Esophagus squamous epithelium (tissue), 4 donors: ENCODE results near the gene EVL.

Experiments
- POLR2A ChIP-seq, 4 donors: fragments of 450-650 bp; IDR thresholded peaks; one replicate each; pipeline ENCODE4 v1.6.1; 2017; ENCODE audit warnings: antibody characterized with exemption in 4 of 4, mild to moderate bottlenecking in 4 of 4, moderate library complexity in 3 of 4
- TF ChIP-seq, protein P1 (sequence below), 6 experiments: fragments of 450-650 bp in 4 of 6; fragments of 200-600 bp in 2 of 6; sonication (generic) in 2 of 6; IDR thresholded peaks; one replicate each; pipeline ENCODE4 v1.5.1; 2016 to 2019; ENCODE audit warnings: antibody characterized with exemption in 6 of 6, mild to moderate bottlenecking in 4 of 6, moderate library complexity in 4 of 6

DNA sequence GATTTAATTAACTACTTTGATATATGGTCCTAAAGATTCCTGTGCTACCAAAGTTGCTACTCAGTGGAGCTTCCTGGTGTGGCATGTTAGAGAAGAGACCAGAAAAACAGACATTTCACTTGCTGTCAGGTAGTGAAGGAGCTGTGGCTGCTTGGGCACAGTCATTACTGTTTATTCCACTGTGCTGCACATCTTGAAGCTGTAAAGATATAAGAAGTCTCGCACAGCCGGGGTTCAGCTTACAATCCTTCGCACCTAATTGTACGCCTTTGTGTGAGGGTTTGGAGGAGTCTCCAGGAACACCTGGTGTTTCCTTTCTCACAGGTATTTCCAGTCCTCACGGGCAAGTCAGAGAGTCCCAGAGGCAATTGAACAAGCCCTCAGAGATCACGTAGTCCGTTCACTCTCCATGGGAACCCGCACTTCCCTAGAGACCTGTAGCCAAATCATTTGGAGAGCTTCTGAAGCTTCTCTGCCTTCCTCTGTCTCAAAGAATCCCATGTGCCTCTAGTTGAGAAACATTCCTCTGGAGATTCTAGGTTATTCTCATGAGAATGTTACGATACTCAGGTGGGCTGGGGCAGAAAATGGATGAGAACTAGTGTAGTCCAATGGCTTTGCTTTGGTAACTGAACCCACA lies 4.1 kb downstream of the EVL start:
- no peak for TF ChIP-seq POLR2A (IDR thresholded peaks at IDR 0.05)
- TF ChIP-seq, protein P1, sequence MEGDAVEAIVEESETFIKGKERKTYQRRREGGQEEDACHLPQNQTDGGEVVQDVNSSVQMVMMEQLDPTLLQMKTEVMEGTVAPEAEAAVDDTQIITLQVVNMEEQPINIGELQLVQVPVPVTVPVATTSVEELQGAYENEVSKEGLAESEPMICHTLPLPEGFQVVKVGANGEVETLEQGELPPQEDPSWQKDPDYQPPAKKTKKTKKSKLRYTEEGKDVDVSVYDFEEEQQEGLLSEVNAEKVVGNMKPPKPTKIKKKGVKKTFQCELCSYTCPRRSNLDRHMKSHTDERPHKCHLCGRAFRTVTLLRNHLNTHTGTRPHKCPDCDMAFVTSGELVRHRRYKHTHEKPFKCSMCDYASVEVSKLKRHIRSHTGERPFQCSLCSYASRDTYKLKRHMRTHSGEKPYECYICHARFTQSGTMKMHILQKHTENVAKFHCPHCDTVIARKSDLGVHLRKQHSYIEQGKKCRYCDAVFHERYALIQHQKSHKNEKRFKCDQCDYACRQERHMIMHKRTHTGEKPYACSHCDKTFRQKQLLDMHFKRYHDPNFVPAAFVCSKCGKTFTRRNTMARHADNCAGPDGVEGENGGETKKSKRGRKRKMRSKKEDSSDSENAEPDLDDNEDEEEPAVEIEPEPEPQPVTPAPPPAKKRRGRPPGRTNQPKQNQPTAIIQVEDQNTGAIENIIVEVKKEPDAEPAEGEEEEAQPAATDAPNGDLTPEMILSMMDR (IDR thresholded peaks at IDR 0.05) = no peak
